B cell (primary cell): ENCODE results near the gene HES5. TPM values are rescaled to one million over a fixed set of nuclear protein-coding genes. Genes with fewer than 3 reads are reported as not detected.

ENCODE experiments used
- ATAC-seq: fragments of 200-7000 bp; cut with Tn5 transposase; one replicate; pipeline ENCODE4 v1.10.0; 2021; ENCODE audit warnings: low read depth, mild to moderate bottlenecking, moderate number of reproducible peaks, moderate library complexity
- CTCF ChIA-PET: fragments of 350-600 bp; sonication (Branson Sonifier 250); formaldehyde crosslinking; loops from one replicate; lab custom pipeline; 2021; ENCODE audit warnings: antibody characterized with exemption, inconsistent platforms; lab: Charles Lee
- POLR2A ChIA-PET: fragments of 350-600 bp; sonication (Branson Sonifier 250); formaldehyde crosslinking; loops from one replicate; lab custom pipeline; 2021; ENCODE audit warnings: antibody characterized with exemption; lab: Charles Lee
- DNase-seq: peaks from one replicate; pipeline ENCODE4 v3.0.0; 2013
- H2AFZ ChIP-seq: 2 replicates; pipeline ENCODE4 v1.6.1; 2012; ENCODE audit warnings: mild to moderate bottlenecking, low read depth, low read length; ENCODE audit not compliant: insufficient read depth, poor library complexity, severe bottlenecking
- H3K27ac ChIP-seq, 2 donors: 1 replicate in 1 of 2; 2 replicates in 1 of 2; pipeline ENCODE4 v1.5.1; 2012 to 2013; ENCODE audit warnings: low read length in 2 of 2, mild to moderate bottlenecking in 2 of 2, moderate library complexity in 1 of 2
- H3K27me3 ChIP-seq, 4 experiments: fragments of 200-600 bp in 1 of 4; sonication (generic) in 1 of 4; replicated peaks in 1 of 4; 1 replicate in 2 of 4; 2 replicates in 2 of 4; pipeline versions ENCODE4 v1.6.1 to v1.7.0; 2013 to 2016; ENCODE audit warnings: low read length in 3 of 4, mild to moderate bottlenecking in 2 of 4, mixed read lengths in 1 of 4, moderate library complexity in 1 of 4; ENCODE audit not compliant: insufficient read depth in 4 of 4, control insufficient read depth in 3 of 4; ENCODE audit errors: control extremely low read depth in 1 of 4
- H3K36me3 ChIP-seq, 2 experiments: replicated peaks in 1 of 2; 1 replicate in 1 of 2; 2 replicates in 1 of 2; pipeline versions ENCODE4 v1.6.1 to v1.7.1; 2013; ENCODE audit warnings: low read length in 1 of 2; ENCODE audit not compliant: insufficient read depth in 2 of 2, control insufficient read depth in 1 of 2; ENCODE audit errors: control extremely low read depth in 1 of 2, extremely low read depth in 1 of 2
- H3K4me1 ChIP-seq, 2 donors: fragments of 200-600 bp in 1 of 2; sonication (generic) in 1 of 2; 1 replicate in 1 of 2; 2 replicates in 1 of 2; pipeline versions ENCODE4 v1.5.1 to v1.6.1; 2013 to 2017; ENCODE audit warnings: low read length in 2 of 2; ENCODE audit not compliant: control insufficient read depth in 2 of 2, insufficient read depth in 2 of 2
- H3K4me2 ChIP-seq: replicated peaks from 2 replicates; pipeline ENCODE3; 2012; ENCODE audit warnings: mild to moderate bottlenecking, low read depth, low read length; ENCODE audit not compliant: poor library complexity, severe bottlenecking
- H3K4me3 ChIP-seq, 5 experiments: fragments of 200-600 bp in 1 of 5; sonication (generic) in 1 of 5; 1 replicate in 3 of 5; 2 replicates in 2 of 5; pipeline versions ENCODE4 v1.5.1 to v1.7.0; 2011 to 2016; ENCODE audit warnings: low read length in 4 of 5, mild to moderate bottlenecking in 4 of 5, low read depth in 2 of 5, control low read depth in 1 of 5, moderate library complexity in 1 of 5; ENCODE audit not compliant: insufficient read depth in 1 of 5; ENCODE audit errors: control extremely low read depth in 1 of 5, extremely low read depth in 1 of 5
- H3K79me2 ChIP-seq: fragments of 200-600 bp; sonication (generic); one replicate; pipeline ENCODE4 v1.6.0; 2016; ENCODE audit warnings: low read length; ENCODE audit not compliant: control insufficient read depth, insufficient read depth
- H3K9ac ChIP-seq: fragments of 200-600 bp; sonication (generic); 2 replicates; pipeline ENCODE4 v1.6.1; 2017; ENCODE audit warnings: mild to moderate bottlenecking, low read length, moderate library complexity
- H3K9me3 ChIP-seq, 3 donors: one replicate each; pipeline versions ENCODE4 v1.6.1 to v1.7.1; 2013; ENCODE audit warnings: low read length in 2 of 3; ENCODE audit not compliant: control insufficient read depth in 2 of 3, insufficient read depth in 1 of 3; ENCODE audit errors: control extremely low read depth in 1 of 3
- H4K20me1 ChIP-seq: 2 replicates; pipeline ENCODE4 v1.6.0; 2012; ENCODE audit warnings: mild to moderate bottlenecking, low read length; ENCODE audit not compliant: insufficient read depth, control insufficient read depth, poor library complexity, severe bottlenecking
- H3K27ac Mint-ChIP-seq: one replicate; pipeline ENCODE4 v1.8.0; 2021; ENCODE audit warnings: mixed read lengths
- H3K27me3 Mint-ChIP-seq: one replicate; pipeline ENCODE4 v1.8.0; 2021; ENCODE audit warnings: mixed read lengths
- H3K4me1 Mint-ChIP-seq: one replicate; pipeline ENCODE4 v1.8.0; 2021; ENCODE audit warnings: mixed read lengths
- H3K4me3 Mint-ChIP-seq: one replicate; pipeline ENCODE4 v1.8.0; 2021; ENCODE audit warnings: mixed read lengths
- H3K9me3 Mint-ChIP-seq: one replicate; pipeline ENCODE4 v1.8.0; 2022; ENCODE audit warnings: mixed read lengths; ENCODE audit not compliant: insufficient read depth
- CTCF ChIP-seq: fragments of 200-600 bp; IDR thresholded peaks from one replicate; pipeline ENCODE4 v1.8.0; 2022; ENCODE audit warnings: antibody characterized with exemption, mild to moderate bottlenecking
- EZH2 ChIP-seq: IDR thresholded peaks from 2 replicates; pipeline ENCODE4 v1.6.1; 2012; ENCODE audit warnings: borderline replicate concordance, low read depth, mild to moderate bottlenecking, moderate library complexity, low read length; ENCODE audit not compliant: insufficient read depth, poor library complexity, severe bottlenecking
- WGBS: methylation state at CpG from one replicate; pipeline ENCODE4 v1.1.5; 2013; ENCODE audit warnings: missing lambda C conversion rate; ENCODE audit not compliant: insufficient coverage; 5-methylcytosine and 5-hydroxymethylcytosine counted together
- intact Hi-C: fragments of 100-400 bp; cut with micrococcal nuclease; formaldehyde crosslinking; loops from one replicate; pipeline ENCODE4 v1.10.0; 2022
- polyA plus RNA-seq: library from polyadenylated mRNA; depleted of rRNA; stranded (reverse); fragments of >200 nt; gene quantifications from 2 replicates; pipeline ENCODE4 v1.2.3, GENCODE V29; 2012
- total RNA-seq, 2 donors: library from RNA; stranded (reverse); fragments of 120-200 nt in 1 of 2; gene quantifications; 1 replicate in 1 of 2; 2 replicates in 1 of 2; pipeline versions ENCODE4 v1.2.3 to v1.2.4, GENCODE V29; 2013 to 2022

Gene HES5
- total and polyA plus RNA-seq, 2 donors (not counting 1 experiment from before 2014, with no cell fraction given) = not detected

GRCh38 chr1:2561898-2562895, 32.1 kb upstream of the HES5 start:
- Histone ChIP-seq H4K20me1 (peaks cover 32% of the 10 kb centered on the region), H3K79me2 (peaks cover 17% of the 10 kb centered on the region), H3K4me3 (no peak overlapping the region), H3K9ac (no peak overlapping the region), H2AFZ (no peak overlapping the region), H3K4me1 (peaks cover 13 to 19% of the 10 kb centered on the region in 2 donors), H3K27ac (no peak overlapping the region), H3K9me3 (peaks cover 0 to 3% (median 0%) of the 10 kb centered on the region in 3 donors), H3K27me3 (no peaks in the 10 kb centered on the region), H3K4me2 (no peak overlapping the region), H3K36me3 (peaks cover 0 to 52% of the 10 kb centered on the region in 2 experiments)
- 95% methylated on average over 17 of the region's 24 CpGs for WGBS
- CTCF ChIA-PET = interaction anchor here (0.8 to 4.0 kb wide), 8 partner anchors 10 to 84 kb away, joined by 3 to 33 read pairs (median 4); partner anchors contain the start of gene PRXL2B
- ATAC-seq = peak; percentile 63
- TF ChIP-seq CTCF (peak; percentile 64), EZH2 (no peak)
- intact Hi-C loops = no loop called here
- Mint-ChIP-seq H3K4me3 (no peak overlapping the region), H3K27me3 (no peaks in the 10 kb centered on the region), H3K4me1 (peaks cover 19% of the 10 kb centered on the region), H3K27ac (no peak overlapping the region), H3K9me3 (no peaks in the 10 kb centered on the region)
- POLR2A ChIA-PET = interaction anchor here (2.5 kb wide), 1 partner anchor 23 kb away, joined by 18 read pairs; the partner anchor contains the start of gene PRXL2B
- DNase-seq = peak; percentile 54
